Measurements from ENCODE around the gene RUNX2. TPM values are rescaled to one million over a fixed set of nuclear protein-coding genes. Genes with fewer than 3 reads are reported as not detected.

Gene RUNX2
- total RNA-seq, 1 donor from 2014 or later: 0.09 TPM

- Histone ChIP-seq H3K79me2 (ENCODE audit: low read depth) (no peaks in the 10 kb centered on the region), H3K9ac (no peak overlapping the region), H3K4me1 (no peaks in the 10 kb centered on the region), H3K4me3 (no peak overlapping the region), H3K9me3 (ENCODE audit: low read depth) (no peaks in the 10 kb centered on the region), H3K27me3 (no peaks in the 10 kb centered on the region), H4K20me1 (ENCODE audit: low read depth) (no peaks in the 10 kb centered on the region), H2AFZ (replicated peaks) (no peak overlapping the region), H3K27ac (no peak overlapping the region), H3F3A (ENCODE audit: low read depth) (no peaks in the 10 kb centered on the region), H3K36me3 (no peaks in the 10 kb centered on the region), H3K4me2 (no peak overlapping the region)
- DNase-seq (ENCODE audit: low spot score): no peak
- Mint-ChIP-seq H3K27ac (no peak overlapping the region), H3K4me1 (peaks cover 6% of the 10 kb centered on the region), H3K36me3 (no peaks in the 10 kb centered on the region), H3K9me3 (no peaks in the 10 kb centered on the region), H3K4me3 (no peak overlapping the region), H3K27me3 (ENCODE audit: insufficient read depth, low read depth) (peaks cover 2% of the 10 kb centered on the region)
- no peak for TF ChIP-seq EZH2 (IDR thresholded peaks at IDR 0.05)
- no peak for TF ChIP-seq CTCF (IDR thresholded peaks at IDR 0.05)
- TF ChIP-seq EZH2phosphoT487 (IDR thresholded peaks at IDR 0.05): no peak
Observed at GRCh38 chr6:45591890-45592289, 263.8 kb downstream of the RUNX2 start.

- H2AFZ ChIP-seq (replicated peaks): no peak overlapping the region
- H3K27ac ChIP-seq: no peak overlapping the region
- DNase-seq (ENCODE audit: low spot score): no peak
Observed at GRCh38 chr6:45592991-45593390, 264.9 kb downstream of the RUNX2 start.

GRCh38 chr6:45595010-45595851, 267.1 kb downstream of the RUNX2 start:
- H3K4me1 ChIP-seq: no peaks in the 10 kb centered on the region
- Mint-ChIP-seq H3K4me3 (no peak overlapping the region), H3K9me3 (peaks cover 6% of the 10 kb centered on the region), H3K4me1 (peaks cover 6% of the 10 kb centered on the region), H3K27me3 (ENCODE audit: insufficient read depth, low read depth) (peaks cover 2% of the 10 kb centered on the region), H3K36me3 (no peaks in the 10 kb centered on the region), H3K27ac (no peak overlapping the region)
- no peaks in the 10 kb centered on the region for H3K79me2 ChIP-seq (ENCODE audit: low read depth)
- H3K27ac ChIP-seq: no peak overlapping the region
- H3K27me3 ChIP-seq: no peaks in the 10 kb centered on the region
- no peaks in the 10 kb centered on the region for H3F3A ChIP-seq (ENCODE audit: low read depth)
- no peaks in the 10 kb centered on the region for H4K20me1 ChIP-seq (ENCODE audit: low read depth)
- H3K4me2 ChIP-seq: no peak overlapping the region
- TF ChIP-seq EZH2phosphoT487 (IDR thresholded peaks at IDR 0.05) (no peak), EZH2 (IDR thresholded peaks at IDR 0.05) (no peak), CTCF (IDR thresholded peaks at IDR 0.05) (no peak)
- H3K36me3 ChIP-seq: no peaks in the 10 kb centered on the region
- no peak for DNase-seq (ENCODE audit: low spot score)
- no peak overlapping the region for H3K4me3 ChIP-seq
- no peak overlapping the region for H2AFZ ChIP-seq (replicated peaks)
- no peak overlapping the region for H3K9ac ChIP-seq
- no peaks in the 10 kb centered on the region for H3K9me3 ChIP-seq (ENCODE audit: low read depth)

More at GRCh38 chr6:45592991-45593390, 264.9 kb downstream of the RUNX2 start:
- no peaks in the 10 kb centered on the region for H3F3A ChIP-seq (ENCODE audit: low read depth)
- TF ChIP-seq EZH2 (IDR thresholded peaks at IDR 0.05) (no peak), CTCF (IDR thresholded peaks at IDR 0.05) (no peak), EZH2phosphoT487 (IDR thresholded peaks at IDR 0.05) (no peak)
- no peaks in the 10 kb centered on the region for H3K4me1 ChIP-seq
- H4K20me1 ChIP-seq (ENCODE audit: low read depth): no peaks in the 10 kb centered on the region
- H3K4me3 ChIP-seq: no peak overlapping the region
- no peaks in the 10 kb centered on the region for H3K36me3 ChIP-seq
- Mint-ChIP-seq H3K36me3 (no peaks in the 10 kb centered on the region), H3K27ac (no peak overlapping the region), H3K27me3 (ENCODE audit: insufficient read depth, low read depth) (peaks cover 2% of the 10 kb centered on the region), H3K4me1 (peaks cover 6% of the 10 kb centered on the region), H3K4me3 (no peak overlapping the region), H3K9me3 (no peaks in the 10 kb centered on the region)
- no peaks in the 10 kb centered on the region for H3K79me2 ChIP-seq (ENCODE audit: low read depth)
- H3K27me3 ChIP-seq: no peaks in the 10 kb centered on the region
- no peak overlapping the region for H3K4me2 ChIP-seq
- H3K9me3 ChIP-seq (ENCODE audit: low read depth): no peaks in the 10 kb centered on the region
- no peak overlapping the region for H3K9ac ChIP-seq
